HepG2 (cell line): ENCODE results near the gene TMEM14B. TPM values are rescaled to one million over a fixed set of nuclear protein-coding genes. Genes with fewer than 3 reads are reported as not detected.

Experiments used
- ATAC-seq: fragments of 200-7000 bp; cut with Tn5 transposase; 3 replicates; pipeline ENCODE4 v1.9.1; 2020; ENCODE audit warnings: mild to moderate bottlenecking, moderate library complexity
- BruUV-seq: library from RNA; stranded (reverse); fragments of 400-500 nt; replicated peaks from 2 replicates; lab custom pipeline; 2021; lab: Mats Ljungman, UMichigan
- CTCF ChIA-PET: fragments of 300-600 bp; formaldehyde crosslinking; extraction: SDS; loops from one replicate; lab custom pipeline; 2021; ENCODE audit warnings: low total read pairs, inconsistent platforms, low intra/inter-chr PET ratio; lab: Yijun Ruan, JAX
- POLR2A ChIA-PET: fragments of 350-600 bp; sonication (Branson Sonifier 250); formaldehyde crosslinking; loops from one replicate; lab custom pipeline; 2020; ENCODE audit warnings: antibody characterized with exemption, inconsistent platforms; lab: Yijun Ruan, JAX
- DNase-seq: peaks from one replicate; pipeline ENCODE4 v3.0.0-alpha.2; 2015; ENCODE audit warnings: low spot score
- FAIRE-seq: peaks from 3 replicates; lab custom pipeline; 2011; peaks lifted over from hg19 to GRCh38; lab: Jason Lieb, UNC
- H2AFZ ChIP-seq: one replicate; pipeline ENCODE4 v1.6.1; 2011; ENCODE audit warnings: low read length, inconsistent platforms
- H3K27ac ChIP-seq: fragments of 300-600 bp; 3 replicates; pipeline ENCODE4 v1.8.0; 2011; ENCODE audit warnings: mixed run types, mild to moderate bottlenecking, mixed read lengths, low read length, inconsistent platforms; ENCODE audit not compliant: insufficient read depth; ENCODE audit errors: extremely low read length
- H3K27me3 ChIP-seq, 2 experiments: fragments of 200-600 bp in 1 of 2; 2 replicates in 1 of 2; 3 replicates in 1 of 2; pipeline versions ENCODE4 v1.6.0 to v1.8.0; 2011; ENCODE audit warnings: low read length in 2 of 2, mild to moderate bottlenecking in 2 of 2, moderate library complexity in 2 of 2, inconsistent platforms in 1 of 2; ENCODE audit not compliant: insufficient read depth in 2 of 2, control insufficient read depth in 1 of 2
- H3K36me3 ChIP-seq, 2 experiments: fragments of 200-600 bp in 1 of 2; replicated peaks in 1 of 2; 2 replicates in 1 of 2; 3 replicates in 1 of 2; pipeline versions ENCODE4 v1.5.1 to v1.8.0; 2011; ENCODE audit warnings: low read length in 2 of 2, inconsistent platforms in 1 of 2; ENCODE audit not compliant: insufficient read depth in 2 of 2, control insufficient read depth in 1 of 2
- H3K4me1 ChIP-seq: 2 replicates; pipeline ENCODE4 v1.5.1; 2012; ENCODE audit warnings: low read length, inconsistent platforms; ENCODE audit not compliant: insufficient read depth
- H3K4me2 ChIP-seq: 2 replicates; pipeline ENCODE4 v1.6.0; 2011; ENCODE audit warnings: low read depth, low read length, inconsistent platforms
- H3K4me3 ChIP-seq, 3 experiments: fragments of 200-600 bp in 1 of 3; sonication (generic), shearing (Covaris generic) in 1 of 3; replicated peaks in 1 of 3; 2 replicates each; pipeline ENCODE4 v1.5.1; 2011 to 2016; ENCODE audit warnings: low read length in 3 of 3, inconsistent platforms in 2 of 3, low read depth in 2 of 3, mild to moderate bottlenecking in 2 of 3, control low read depth in 1 of 3, mixed read lengths in 1 of 3; ENCODE audit not compliant: insufficient read depth in 1 of 3
- H3K79me2 ChIP-seq: one replicate; pipeline ENCODE4 v1.6.1; 2011; ENCODE audit warnings: low read length, inconsistent platforms; ENCODE audit not compliant: insufficient read depth
- H3K9ac ChIP-seq: 2 replicates; pipeline ENCODE4 v1.6.0; 2011; ENCODE audit warnings: mild to moderate bottlenecking, low read depth, low read length, inconsistent platforms; ENCODE audit not compliant: insufficient read depth
- H3K9me3 ChIP-seq: 2 replicates; pipeline ENCODE4 v1.5.1; 2012; ENCODE audit warnings: mild to moderate bottlenecking, low read length
- H4K20me1 ChIP-seq: 2 replicates; pipeline ENCODE4 v1.6.0; 2011; ENCODE audit warnings: inconsistent platforms, mild to moderate bottlenecking, low read length, moderate library complexity; ENCODE audit not compliant: insufficient read depth
- BORCS8-MEF2B ChIP-seq: sonication (generic); formaldehyde crosslinking; IDR thresholded peaks from 2 replicates; pipeline ENCODE4 v1.8.0; 2022; ENCODE audit warnings: mild to moderate bottlenecking, missing genetic modification reagents
- HNF1B ChIP-seq: sonication (generic); formaldehyde crosslinking; IDR thresholded peaks from 2 replicates; pipeline ENCODE4 v1.5.1; 2020; ENCODE audit warnings: mild to moderate bottlenecking, moderate library complexity, missing genetic modification reagents
- HNF4A ChIP-seq: sonication (generic); formaldehyde crosslinking; IDR thresholded peaks from 2 replicates; pipeline ENCODE4 v1.4.0; 2020; ENCODE audit warnings: missing genetic modification reagents
- ISX ChIP-seq: sonication (generic); formaldehyde crosslinking; conservative IDR thresholded peaks from 2 replicates; pipeline ENCODE4 v1.5.0; 2020; ENCODE audit warnings: missing genetic modification reagents
- NR2C2 ChIP-seq: sonication (generic); formaldehyde crosslinking; IDR thresholded peaks from 2 replicates; pipeline ENCODE4 v1.4.0; 2020; ENCODE audit warnings: missing genetic modification reagents, mild to moderate bottlenecking, moderate library complexity, borderline replicate concordance
- POLR2A ChIP-seq, 2 experiments: IDR thresholded peaks; 2 replicates each; pipeline ENCODE4 v1.6.1; 2011; ENCODE audit warnings: low read depth in 2 of 2, low read length in 2 of 2, mild to moderate bottlenecking in 1 of 2, moderate library complexity in 1 of 2; ENCODE audit not compliant: insufficient read depth in 1 of 2
- TCF7 ChIP-seq: sonication (generic); IDR thresholded peaks from 2 replicates; pipeline ENCODE4 v1.6.1; 2016; ENCODE audit warnings: antibody characterized with exemption, low read depth
- THRA ChIP-seq: sonication (generic); formaldehyde crosslinking; IDR thresholded peaks from 2 replicates; pipeline ENCODE4 v1.4.0; 2020; ENCODE audit warnings: missing genetic modification reagents, borderline replicate concordance
- USF2 ChIP-seq, 2 experiments: sonication (generic) in 1 of 2; formaldehyde crosslinking in 1 of 2; IDR thresholded peaks; 2 replicates each; pipeline versions ENCODE4 v1.5.1 to v1.6.1; 2011 to 2020; ENCODE audit warnings: borderline replicate concordance in 1 of 2, low read depth in 1 of 2, low read length in 1 of 2, mild to moderate bottlenecking in 1 of 2, missing genetic modification reagents in 1 of 2, moderate library complexity in 1 of 2
- ZNF660 ChIP-seq: sonication (generic); formaldehyde crosslinking; IDR thresholded peaks from 2 replicates; pipeline ENCODE4 v1.5.1; 2020; ENCODE audit warnings: mild to moderate bottlenecking, low read depth, missing genetic modification reagents, borderline replicate concordance
- ZNF678 ChIP-seq: sonication (generic); formaldehyde crosslinking; IDR thresholded peaks from 2 replicates; pipeline ENCODE4 v1.4.0; 2020; ENCODE audit warnings: mild to moderate bottlenecking, missing genetic modification reagents
- ZNF687 ChIP-seq: sonication (generic); formaldehyde crosslinking; IDR thresholded peaks from 2 replicates; pipeline ENCODE4 v1.5.1; 2020; ENCODE audit warnings: mild to moderate bottlenecking, missing genetic modification reagents, moderate library complexity
- WGBS: methylation state at CpG from one replicate; pipeline ENCODE4 v1.1.6; 2017; ENCODE audit warnings: low lambda C conversion rate; 5-methylcytosine and 5-hydroxymethylcytosine counted together
- in situ Hi-C: cut with HindIII; loops from 2 replicates; pipeline ENCODE4 v1.10.0; 2017; ENCODE audit warnings: low pct_unique_long_range_greater_than_20kb; ENCODE audit not compliant: extremely low pct_ligation_motif_present
- intact Hi-C: fragments of 100-400 bp; cut with micrococcal nuclease; formaldehyde crosslinking; loops from one replicate; pipeline ENCODE4 v1.10.0; 2022; ENCODE audit not compliant: unreplicated experiment
- polyA plus RNA-seq, 8 experiments: library from polyadenylated mRNA; depleted of rRNA in 3 of 8; stranded (reverse) in 7 of 8; unstranded in 1 of 8; fragments of >200 nt; fragmentation: Illumina TruSeq in 4 of 8; extraction: Trizol in 4 of 8; gene quantifications; 2 replicates each; pipeline versions ENCODE4 v1.2.1 to v1.2.3, GENCODE V29; 2011 to 2016; ENCODE audit warnings: low read depth in 4 of 8, missing spikeins in 1 of 8, mixed read lengths in 1 of 8; ENCODE audit not compliant: insufficient read depth in 1 of 8
- total RNA-seq, 5 experiments: library from RNA; depleted of rRNA; stranded (reverse); fragments of >200 nt; fragmentation: Illumina TruSeq; extraction: Trizol; gene quantifications; 2 replicates each; pipeline ENCODE4 v1.2.3, GENCODE V29; 2016; ENCODE audit warnings: low read depth in 1 of 5

TMEM14B gene
- total and polyA plus RNA-seq, 2 of the 13 experiments (the other 11 are each of a cell fraction or from before 2014, with no cell fraction given), result 133 to 200 TPM

- TF ChIP-seq THRA (CRISPR knock-in tag), result no peak
- TF ChIP-seq BORCS8-MEF2B (CRISPR knock-in tag), result no peak
- TF ChIP-seq ZNF678 (CRISPR knock-in tag), result no peak
- TF ChIP-seq ZNF687, result no peak
Observed at GRCh38 chr6:10713962-10714361, 33.6 kb upstream of the TMEM14B start (continued).

GRCh38 chr6:10719296-10719963 lies 28.2 kb upstream of the TMEM14B start:
- POLR2A ChIA-PET, result interaction anchor here (0.7 to 6.6 kb wide), 10 partner anchors 9 to 241 kb away, joined by 3 to 332 read pairs (median 23); partner anchors contain the start of genes C6orf52, PAK1IP1 and TMEM14B
- Histone ChIP-seq H3K36me3 (no peaks in the 10 kb centered on the region), H3K9me3 (peaks cover 15% of the 10 kb centered on the region), H3K79me2 (peaks cover 13% of the 10 kb centered on the region), H2AFZ (no peak overlapping the region), H4K20me1 (no peaks in the 10 kb centered on the region), H3K27me3 (no peaks in the 10 kb centered on the region), H3K9ac (peak overlapping the region; percentile 83), H3K27ac (peak overlapping the region; percentile 95), H3K4me3 (peak overlapping the region; percentile 56 to 76 (median 70)), H3K4me1 (peaks cover 22% of the 10 kb centered on the region), H3K4me2 (peak overlapping the region; percentile 75)
- DNase-seq (peak; percentile 72), FAIRE-seq (no peak), ATAC-seq (no peak)
- CTCF ChIA-PET, result no interaction called here
- WGBS, result 87% methylated on average over 8 of the region's 8 CpGs
- intact Hi-C loops, result no loop called here
- in situ Hi-C loops, result no loop called here
- TSS peak; percentile 65 for BruUV-seq
- TF ChIP-seq USF2 (IDR thresholded peaks at IDR 0.05; ENCODE audit: low read depth, low read length) (no peak), USF2 (CRISPR knock-in tag; IDR thresholded peaks at IDR 0.05; ENCODE audit: borderline replicate concordance) (0 out of 2 replicates have a peak, but pooled peaks have one; percentile 25), NR2C2 (CRISPR knock-in tag) (no peak), ISX (CRISPR knock-in tag) (no peak), HNF4A (no peak), ZNF660 (CRISPR knock-in tag) (no peak), HNF1B (CRISPR knock-in tag) (0 out of 2 replicates have a peak, but pooled peaks have one; percentile 32), TCF7 (no peak), POLR2A (IDR thresholded peaks at IDR 0.05; ENCODE audit: insufficient read depth in 1 of 2, low read depth in 2 of 2, low read length in 2 of 2) (peak; percentile 19 to 42; a peak in 3 of 4 replicates)
